ENCODE data around the gene UBE2G1.
"Not testable (repeated sequence)": the region's sequence is repeated elsewhere in the genome, so short reads cannot be mapped to it uniquely, and the experiment has no call there.

Gene UBE2G1

GRCh38 chr17:4295686-4296085 is 70.8 kb downstream of the UBE2G1 start:
- DNase-seq, result no peak

GRCh38 chr17:4293572-4293971 is 72.9 kb downstream of the UBE2G1 start:
- no peak for DNase-seq

- DNase-seq, result no peak
Observed at GRCh38 chr17:4287710-4288109, 78.8 kb downstream of the UBE2G1 start.

- DNase-seq, result no peak
Observed at GRCh38 chr17:4276514-4276913, 90.0 kb downstream of the UBE2G1 start.

- no peak for DNase-seq
Observed at GRCh38 chr17:4272972-4273368, 93.5 kb downstream of the UBE2G1 start.

GRCh38 chr17:4272213-4272971 is 94.1 kb downstream of the UBE2G1 start:
- no peak for DNase-seq

GRCh38 chr17:4270736-4271135 is 95.7 kb downstream of the UBE2G1 start:
- DNase-seq, result no peak

- no peak for DNase-seq
Observed at GRCh38 chr17:4269915-4270314, 96.6 kb downstream of the UBE2G1 start.

- no peak for DNase-seq
Observed at GRCh38 chr17:4267402-4267801, 99.1 kb downstream of the UBE2G1 start.

- no peak for DNase-seq
Observed at GRCh38 chr17:4266550-4266949, 99.9 kb downstream of the UBE2G1 start.

- peak; percentile 98 for DNase-seq
Observed at GRCh38 chr17:4263282-4264215, 102.9 kb downstream of the UBE2G1 start, which contains the start of gene ANKFY1. Gene ANKFY1, minus strand, starts transcription at chr17:4263979. Its CDS starts 38 bp downstream, at chr17:4263941.

- no peak for DNase-seq
Observed at GRCh38 chr17:4262703-4263102, 103.8 kb downstream of the UBE2G1 start.

- DNase-seq, result no peak
Observed at GRCh38 chr17:4261452-4261851, 105.0 kb downstream of the UBE2G1 start.

- no peak for DNase-seq
Observed at GRCh38 chr17:4258867-4259266, 107.6 kb downstream of the UBE2G1 start.

- no peak for DNase-seq
Observed at GRCh38 chr17:4256952-4257351, 109.5 kb downstream of the UBE2G1 start.

GRCh38 chr17:4255271-4255670 is 111.2 kb downstream of the UBE2G1 start:
- DNase-seq, result not testable (repeated sequence)

- no peak for DNase-seq
Observed at GRCh38 chr17:4250887-4251286, 115.6 kb downstream of the UBE2G1 start.

GRCh38 chr17:4249452-4250029 is 116.9 kb downstream of the UBE2G1 start:
- DNase-seq, result peak; percentile 30

GRCh38 chr17:4248504-4249277 is 117.8 kb downstream of the UBE2G1 start:
- DNase-seq, result no peak

- DNase-seq, result no peak
Observed at GRCh38 chr17:4247971-4248388, 118.5 kb downstream of the UBE2G1 start.

- no peak for DNase-seq
Observed at GRCh38 chr17:4247361-4247970, 119.0 kb downstream of the UBE2G1 start.

GRCh38 chr17:4246674-4247073 is 119.8 kb downstream of the UBE2G1 start:
- DNase-seq, result no peak
